ENCODE measurements around the gene AKAP12.
"Not testable (repeated sequence)": the region's sequence is repeated elsewhere in the genome, so short reads cannot be mapped to it uniquely, and the experiment has no call there.

The AKAP12 gene

GRCh38 chr6:151338651-151339200 lies 99.0 kb downstream of the AKAP12 start:
- in situ Hi-C loops (cut with MboI; ENCODE audit: low pct_unique_long_range_greater_than_20kb, low sequenced_read_pairs, unreplicated experiment) = loop anchor here (10.0 kb wide), 1 partner anchor 434 kb away; no protein-coding TSS in a partner anchor
- no peak for DNase-seq (ENCODE audit: low spot score)
- TF ChIP-seq CTCF (IDR thresholded peaks at IDR 0.05; ENCODE audit: extremely low read depth, insufficient read depth, missing control alignments) = no peak

DNA sequence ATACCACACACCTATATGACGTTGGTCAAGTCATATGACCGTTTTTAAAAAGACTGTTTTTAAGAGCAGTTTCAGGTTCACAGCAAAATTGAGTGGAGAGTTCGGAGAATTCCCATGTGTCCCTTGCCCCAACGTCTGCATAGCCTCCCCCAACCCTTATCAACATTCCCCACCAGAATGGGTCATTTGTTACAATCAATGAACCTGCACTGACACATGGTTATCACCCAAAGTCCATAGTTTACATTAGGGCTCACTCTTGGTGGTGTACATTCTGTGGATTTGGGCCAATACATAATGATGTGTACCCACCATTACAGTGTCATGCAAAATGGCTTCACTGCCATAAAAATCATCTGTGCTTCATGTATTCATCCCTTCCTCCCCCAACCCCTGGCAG lies 99.6 kb downstream of the AKAP12 start:
- no peak for DNase-seq (ENCODE audit: low spot score)
- no peak for TF ChIP-seq CTCF (IDR thresholded peaks at IDR 0.05; ENCODE audit: extremely low read depth, insufficient read depth, missing control alignments)
- in situ Hi-C loops (cut with MboI; ENCODE audit: low pct_unique_long_range_greater_than_20kb, low sequenced_read_pairs, unreplicated experiment) = loop anchor here (10.0 kb wide), 1 partner anchor 435 kb away; no protein-coding TSS in a partner anchor

DNA sequence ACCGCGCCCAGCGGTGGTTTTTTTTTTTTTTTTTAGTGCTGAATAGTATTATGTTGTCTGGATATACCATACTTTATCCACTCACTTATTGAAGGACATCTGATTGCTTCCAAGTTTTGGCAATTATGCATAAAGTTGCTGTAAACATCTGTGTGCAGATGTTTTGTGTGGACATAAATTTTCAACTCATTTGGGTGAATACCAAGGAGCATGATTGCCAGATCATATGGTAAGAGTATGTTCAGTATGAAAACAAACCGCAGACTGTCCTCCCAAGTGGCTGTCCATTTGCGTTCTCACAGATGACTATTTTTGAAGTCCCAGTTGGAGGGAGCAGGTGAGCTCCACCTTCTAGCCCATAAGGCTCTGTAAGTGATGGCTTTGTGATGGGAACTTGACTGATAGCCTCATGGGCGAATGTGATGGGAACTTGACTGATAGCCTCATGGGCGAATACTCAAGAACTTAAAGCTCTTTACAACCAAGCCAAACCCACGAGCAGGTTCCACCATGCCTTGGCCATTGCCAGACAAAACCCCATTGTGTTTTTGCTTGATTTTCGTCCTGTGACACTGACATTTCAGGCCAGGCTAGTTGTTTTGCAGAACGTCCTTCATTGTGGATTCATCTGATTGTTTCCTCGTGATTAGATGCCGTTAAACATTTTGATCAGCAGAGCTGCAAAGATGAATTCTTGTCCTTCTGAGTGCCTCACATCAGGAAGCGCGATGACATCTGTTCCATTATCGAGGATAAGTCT lies 100.6 kb downstream of the AKAP12 start:
- no peak for DNase-seq (ENCODE audit: low spot score)
- in situ Hi-C loops (cut with MboI; ENCODE audit: low pct_unique_long_range_greater_than_20kb, low sequenced_read_pairs, unreplicated experiment) = no loop called here
- TF ChIP-seq CTCF (IDR thresholded peaks at IDR 0.05; ENCODE audit: extremely low read depth, insufficient read depth, missing control alignments) = no peak

GRCh38 chr6:151341476-151342195 lies 101.9 kb downstream of the AKAP12 start:
- no peak for DNase-seq (ENCODE audit: low spot score)
- in situ Hi-C loops (cut with MboI; ENCODE audit: low pct_unique_long_range_greater_than_20kb, low sequenced_read_pairs, unreplicated experiment) = no loop called here
- TF ChIP-seq CTCF (IDR thresholded peaks at IDR 0.05; ENCODE audit: extremely low read depth, insufficient read depth, missing control alignments) = no peak

DNA sequence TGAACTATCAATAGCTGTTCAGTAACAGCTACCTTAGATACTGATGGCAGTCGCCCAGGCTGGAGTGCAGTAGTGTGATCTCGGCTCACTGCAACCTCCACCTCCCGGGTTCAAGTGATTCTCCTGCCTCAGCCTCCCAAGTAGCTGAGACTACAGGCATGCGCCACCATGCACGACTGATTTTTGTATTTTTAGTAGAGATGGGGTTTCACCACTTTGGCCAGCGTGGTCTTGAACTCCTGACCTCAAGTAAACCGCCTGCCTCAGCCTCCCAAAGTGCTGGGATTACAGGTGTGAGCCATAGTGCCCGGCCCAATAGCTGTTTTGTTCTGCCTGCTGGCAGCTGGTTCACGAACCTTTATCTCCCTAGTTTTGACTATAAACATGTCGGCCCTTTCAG lies 103.0 kb downstream of the AKAP12 start:
- DNase-seq (ENCODE audit: low spot score); in situ Hi-C loops (cut with MboI; ENCODE audit: low pct_unique_long_range_greater_than_20kb, low sequenced_read_pairs, unreplicated experiment): not testable (repeated sequence)

- TF ChIP-seq CTCF (IDR thresholded peaks at IDR 0.05; ENCODE audit: extremely low read depth, insufficient read depth, missing control alignments) = no peak
- DNase-seq (ENCODE audit: low spot score) = no peak
- in situ Hi-C loops (cut with MboI; ENCODE audit: low pct_unique_long_range_greater_than_20kb, low sequenced_read_pairs, unreplicated experiment) = no loop called here
These were observed 110.0 kb downstream of the AKAP12 start for GRCh38 chr6:151349651-151350270.

All from GM13977 (cell line).